HG03457 (cell line): ENCODE measurements around the gene RFTN1.

ENCODE experiments used
- ATAC-seq: cut with Tn5 transposase; IDR thresholded peaks from one replicate; pipeline ENCODE4 v1.9.1; 2021; ENCODE audit warnings: moderate number of reproducible peaks; ENCODE audit not compliant: unreplicated experiment

RFTN1 gene

DNA sequence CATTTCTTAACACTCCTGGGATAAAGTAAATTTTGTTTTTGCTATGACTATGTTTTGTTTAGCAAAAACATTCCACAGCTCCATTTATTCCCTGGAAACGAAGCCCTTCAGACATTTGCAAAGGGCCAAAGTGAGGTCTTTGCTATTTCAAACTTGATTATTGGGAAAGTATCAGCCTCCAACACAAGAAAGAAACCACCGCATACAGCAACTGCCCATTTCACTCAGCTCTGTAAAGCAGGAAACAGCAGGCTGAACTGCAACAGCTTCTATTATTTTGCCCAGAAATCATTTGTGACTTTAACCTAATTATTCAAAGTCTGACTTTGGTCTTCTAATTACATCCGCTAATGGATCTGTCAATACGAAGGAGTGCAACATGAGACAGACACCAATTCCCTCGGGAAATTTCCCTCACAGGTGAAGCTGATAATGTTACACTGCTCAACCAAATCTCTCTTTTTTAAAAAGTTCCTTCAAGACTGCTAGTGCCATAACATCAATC, 72.1 kb downstream of the RFTN1 start:
- no peak for ATAC-seq

DNA sequence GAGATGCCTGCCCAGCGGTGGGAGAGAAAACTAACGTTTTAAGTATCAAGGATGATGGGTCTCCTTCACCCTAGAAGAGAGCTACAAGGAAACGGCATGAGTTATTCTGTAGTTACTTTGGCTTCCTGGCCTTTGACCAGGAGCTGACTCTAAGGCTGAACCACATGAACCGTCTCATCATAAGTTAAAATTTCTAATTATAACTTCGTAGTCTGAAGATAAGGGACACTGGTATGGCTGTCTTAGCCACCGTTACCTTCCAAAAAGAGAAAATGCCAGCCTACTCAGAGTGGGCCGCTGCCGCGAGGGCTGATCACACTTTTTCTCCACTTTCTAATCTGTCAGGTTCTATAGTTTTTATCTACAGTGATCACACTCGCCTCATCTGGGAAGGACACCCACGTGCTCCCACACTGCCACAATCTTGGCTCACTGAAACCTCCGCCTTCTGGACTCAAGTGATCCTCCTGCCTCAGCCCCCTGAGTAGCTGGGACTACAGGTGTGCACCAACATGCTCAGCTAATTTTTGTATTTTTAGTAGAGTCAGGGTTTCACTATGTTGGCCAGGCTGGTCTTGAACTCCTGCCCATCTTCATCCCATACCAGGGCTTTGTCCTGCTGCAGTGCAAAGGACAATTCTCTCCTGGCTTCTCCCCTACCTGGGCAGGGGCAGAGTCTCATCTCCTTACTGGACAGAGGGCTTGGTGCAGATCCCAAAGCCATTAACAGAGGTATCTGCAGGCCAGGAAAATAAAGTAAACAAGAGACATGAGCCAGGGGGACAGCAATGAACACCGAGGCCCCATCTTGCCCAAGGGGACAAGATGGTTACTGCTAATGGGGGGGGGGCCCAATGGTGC, 73.4 kb downstream of the RFTN1 start:
- no peak for ATAC-seq

GRCh38 chr3:16439163-16439847, 74.2 kb downstream of the RFTN1 start:
- no peak for ATAC-seq

GRCh38 chr3:16437640-16438039, 75.9 kb downstream of the RFTN1 start:
- no peak for ATAC-seq

GRCh38 chr3:16433701-16434151, 79.8 kb downstream of the RFTN1 start:
- peak; percentile 66 for ATAC-seq

DNA sequence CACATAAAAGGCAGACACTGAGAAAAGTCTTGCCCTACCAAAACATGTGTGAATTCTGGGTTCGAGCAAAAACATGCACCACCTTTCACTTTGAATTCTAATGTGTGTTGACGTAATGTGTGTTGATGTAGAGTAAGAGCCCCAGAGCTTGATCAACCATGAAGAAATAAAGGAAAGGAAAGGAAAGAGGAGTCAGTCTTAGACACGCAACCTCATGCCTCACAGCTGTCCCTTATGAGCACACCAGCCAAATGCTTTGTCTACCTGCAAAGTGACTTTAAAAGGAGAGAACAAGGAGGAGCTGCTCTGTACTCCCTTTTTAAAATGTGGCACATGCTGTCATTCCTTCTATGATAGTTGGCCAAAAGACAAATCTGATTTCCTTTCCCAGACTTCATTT, 80.8 kb downstream of the RFTN1 start:
- no peak for ATAC-seq

GRCh38 chr3:16430717-16431630, 82.5 kb downstream of the RFTN1 start:
- ATAC-seq, result peak; percentile 40

GRCh38 chr3:16429086-16429485, 84.4 kb downstream of the RFTN1 start:
- ATAC-seq, result no peak

DNA sequence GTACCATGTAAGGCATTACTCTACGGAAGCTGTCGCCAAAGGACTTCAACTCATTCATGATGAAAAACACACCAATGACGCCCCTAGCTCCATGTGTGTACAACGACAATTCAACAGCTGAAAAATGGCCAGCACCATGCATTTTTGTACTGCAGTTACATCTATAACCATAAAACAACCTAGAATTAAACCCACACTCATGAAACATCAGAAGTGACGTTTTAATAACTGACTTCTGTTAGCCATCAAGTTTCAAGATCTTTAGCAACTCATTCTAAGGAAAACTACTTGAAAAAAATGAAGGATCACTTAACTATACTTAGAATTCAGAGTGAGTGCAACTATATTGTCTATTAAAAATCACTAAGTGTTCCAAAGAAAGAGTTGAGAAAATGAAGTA, 84.9 kb downstream of the RFTN1 start:
- no peak for ATAC-seq

GRCh38 chr3:16427103-16427965, 86.2 kb downstream of the RFTN1 start:
- no peak for ATAC-seq

- ATAC-seq, result no peak
Measured at GRCh38 chr3:16426665-16427064, 86.8 kb downstream of the RFTN1 start.

GRCh38 chr3:16426029-16426400, 87.5 kb downstream of the RFTN1 start:
- ATAC-seq, result no peak

DNA sequence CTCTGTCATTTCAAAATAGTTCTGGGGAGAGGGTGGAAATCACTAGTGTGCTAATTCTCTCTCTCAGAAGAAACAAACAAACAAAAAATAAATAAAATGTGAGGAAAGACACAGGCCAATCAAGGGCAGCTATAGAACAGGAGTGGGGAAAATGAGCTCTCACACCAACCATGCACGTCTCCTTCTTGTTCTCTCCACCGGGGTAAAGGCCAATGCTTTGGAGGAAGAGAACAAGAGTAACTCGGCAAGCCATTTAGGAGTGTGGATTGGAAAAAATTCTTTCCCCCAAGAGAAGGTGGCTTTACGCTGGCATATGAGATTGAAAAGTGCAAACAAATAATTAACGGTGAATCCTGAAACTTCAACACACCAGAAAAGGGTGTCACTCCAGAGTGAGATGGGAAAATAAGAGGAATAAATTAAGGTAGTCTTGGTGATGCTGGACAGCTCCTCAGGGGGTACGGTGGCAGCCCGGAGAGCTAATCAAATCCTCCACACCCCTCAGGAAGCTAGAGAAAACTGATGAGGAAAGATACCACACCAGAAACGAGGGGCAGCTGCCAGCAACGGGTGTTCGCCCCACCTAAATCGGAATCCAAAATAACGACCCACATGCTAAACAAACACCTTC, 88.0 kb downstream of the RFTN1 start:
- no peak for ATAC-seq

DNA sequence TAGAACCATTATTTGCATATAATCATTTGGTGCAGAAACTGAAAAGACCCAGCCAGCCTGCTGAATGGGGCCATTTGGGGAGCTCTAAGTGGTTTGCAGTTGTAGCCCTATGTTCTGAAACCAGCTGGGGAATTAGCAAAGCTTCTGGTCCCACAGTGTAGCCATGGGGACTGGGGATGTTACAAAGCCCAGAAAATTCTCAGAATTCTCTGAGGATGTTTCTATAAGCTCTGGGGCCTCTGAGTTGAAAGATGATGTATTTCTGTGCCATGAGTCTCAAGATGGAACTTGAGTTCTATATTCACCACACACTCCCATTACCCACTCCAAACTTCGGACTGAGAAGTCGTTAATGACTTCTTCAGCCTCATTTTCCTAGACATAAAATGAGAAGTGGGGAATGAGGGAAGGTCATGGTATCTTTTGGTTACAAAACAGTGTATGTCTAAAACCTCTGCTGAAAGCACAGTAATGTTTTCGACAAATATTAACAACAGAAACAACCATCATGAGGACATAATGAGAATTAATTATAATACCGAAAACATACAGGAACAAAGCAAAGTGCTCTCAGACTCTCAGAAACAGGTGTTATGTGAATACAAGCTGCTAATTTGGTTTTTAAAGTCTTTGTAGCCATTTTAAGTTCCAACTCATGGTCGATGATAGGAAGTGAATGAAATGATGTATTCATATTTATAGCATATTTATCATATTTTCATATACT, 89.4 kb downstream of the RFTN1 start:
- peak; percentile 87 for ATAC-seq

GRCh38 chr3:16423298-16423697, 90.2 kb downstream of the RFTN1 start:
- no peak for ATAC-seq

- ATAC-seq, result no peak
Measured at GRCh38 chr3:16419640-16420241, 93.8 kb downstream of the RFTN1 start.

DNA sequence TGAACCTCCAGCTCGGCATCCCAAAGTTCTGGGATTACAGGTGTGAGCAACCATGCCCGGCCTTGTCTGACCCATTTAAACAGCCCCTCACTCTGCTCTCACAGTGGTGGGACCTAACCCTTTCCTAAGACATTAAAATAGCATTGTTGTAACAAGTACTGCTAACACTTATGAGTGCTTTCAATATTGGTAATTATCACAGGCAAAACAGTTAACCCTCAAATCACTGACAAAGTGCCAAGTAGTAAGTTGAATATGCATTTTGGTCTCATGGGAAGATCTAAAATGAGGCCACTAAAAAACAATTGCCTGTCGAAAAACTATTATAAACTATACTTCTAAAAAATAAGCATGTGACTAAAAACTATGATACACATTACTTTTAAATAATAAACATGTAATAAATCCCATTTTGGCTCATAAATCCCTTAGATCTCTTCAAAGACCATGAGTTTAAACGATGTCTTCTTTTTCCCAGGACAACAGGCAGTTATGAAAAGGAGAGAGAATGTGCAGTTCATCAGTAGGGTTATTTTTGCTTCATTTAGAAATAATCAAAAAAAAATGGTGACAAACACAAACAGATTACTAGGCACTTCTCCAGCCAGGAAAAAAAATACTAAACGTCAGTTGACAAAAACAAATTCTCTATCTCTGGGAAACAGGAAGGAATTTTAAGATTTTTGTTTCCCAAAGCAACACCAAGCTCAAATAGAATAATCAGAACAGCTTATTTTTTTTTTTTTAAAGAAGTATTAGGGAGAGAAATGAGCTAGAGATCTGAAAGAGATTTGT, 95.4 kb downstream of the RFTN1 start:
- ATAC-seq, result no peak
